ENCODE results near the gene HELT. TPM values are rescaled to one million over a fixed set of nuclear protein-coding genes. Genes with fewer than 3 reads are reported as not detected.
"Not testable (repeated sequence)": the region's sequence is repeated elsewhere in the genome, so short reads cannot be mapped to it uniquely, and the experiment has no call there.

Gene HELT
- total and polyA plus RNA-seq, 10 of the 15 experiments (the other 5 are each of a cell fraction or from before 2014, with no cell fraction given) = not detected

- ChIA-PET SMC1A (ENCODE audit: uncharacterized antibody, unreplicated experiment) (no interaction called here), CTCF (no interaction called here), RAD21 (ENCODE audit: unreplicated experiment) (no interaction called here), POLR2A (no interaction called here)
- Histone ChIP-seq H3K9me3 (replicated peaks; ENCODE audit: control insufficient read depth, insufficient read depth, low read length) (no peaks in the 10 kb centered on the region; the same call in 2 of the 3 replicates), H3K36me3 (ENCODE audit: control insufficient read depth in 2 of 2, insufficient read depth in 2 of 2, low read length in 1 of 2) (no peaks in the 10 kb centered on the region), H3K27ac (ENCODE audit: control insufficient read depth, insufficient read depth) (no peak overlapping the region), H2AFZ (ENCODE audit: control insufficient read depth, low read depth, low read length) (no peak overlapping the region), H3K4me3 (no peak overlapping the region), H3K4me2 (ENCODE audit: control insufficient read depth, insufficient read depth) (no peak overlapping the region), H3K79me2 (ENCODE audit: control insufficient read depth, insufficient read depth, low read length) (no peaks in the 10 kb centered on the region), H3K9ac (ENCODE audit: control insufficient read depth, insufficient read depth, low read length) (no peak overlapping the region), H3K4me1 (ENCODE audit: control insufficient read depth, insufficient read depth, low read length) (no peaks in the 10 kb centered on the region), H3K27me3 (replicated peaks in 1 of 2; ENCODE audit: control insufficient read depth in 2 of 2, insufficient read depth in 2 of 2, low read length in 1 of 2) (no peaks in the 10 kb centered on the region), H4K20me1 (ENCODE audit: control insufficient read depth, insufficient read depth) (no peaks in the 10 kb centered on the region)
- intact Hi-C loops (cut with micrococcal nuclease; ENCODE audit: unreplicated experiment) = no loop called here
- BruUV-seq (replicated peaks) = no TSS peak
- in situ Hi-C loops (cut with MboI) = no loop called here
- FAIRE-seq (no peak), ATAC-seq (no peak), DNase-seq (ENCODE audit: low read depth, low spot score) (no peak)
- TF ChIP-seq ESRRA (IDR thresholded peaks at IDR 0.05; ENCODE audit: low read length) = no peak
- 64% methylated on average over 7 of the region's 7 CpGs for WGBS (ENCODE audit: insufficient coverage, insufficient replicate concordance, low lambda C conversion rate, missing lambda C conversion rate)
These were observed 45.3 kb upstream of the HELT start for GRCh38 chr4:184972991-184973390.

GRCh38 chr4:184976348-184976747 is 41.9 kb upstream of the HELT start:
- H3K4me2 ChIP-seq (ENCODE audit: control insufficient read depth, insufficient read depth); ATAC-seq; intact Hi-C loops (cut with micrococcal nuclease; ENCODE audit: unreplicated experiment); in situ Hi-C loops (cut with MboI); H3K79me2 ChIP-seq (ENCODE audit: control insufficient read depth, insufficient read depth, low read length); H3K9me3 ChIP-seq (replicated peaks; ENCODE audit: control insufficient read depth, insufficient read depth, low read length); DNase-seq (ENCODE audit: low read depth, low spot score); CTCF ChIA-PET; POLR2A ChIA-PET; H4K20me1 ChIP-seq (ENCODE audit: control insufficient read depth, insufficient read depth); H2AFZ ChIP-seq (ENCODE audit: control insufficient read depth, low read depth, low read length); H3K27me3 ChIP-seq (replicated peaks in 1 of 2; ENCODE audit: control insufficient read depth in 2 of 2, insufficient read depth in 2 of 2, low read length in 1 of 2); FAIRE-seq; SMC1A ChIA-PET (ENCODE audit: uncharacterized antibody, unreplicated experiment); H3K4me3 ChIP-seq; H3K9ac ChIP-seq (ENCODE audit: control insufficient read depth, insufficient read depth, low read length); H3K27ac ChIP-seq (ENCODE audit: control insufficient read depth, insufficient read depth); H3K4me1 ChIP-seq (ENCODE audit: control insufficient read depth, insufficient read depth, low read length); BruUV-seq (replicated peaks); RAD21 ChIA-PET (ENCODE audit: unreplicated experiment); H3K36me3 ChIP-seq (ENCODE audit: control insufficient read depth in 2 of 2, insufficient read depth in 2 of 2, low read length in 1 of 2): not testable (repeated sequence)
- 44% methylated on average over 2 of the region's 2 CpGs for WGBS (ENCODE audit: insufficient coverage, insufficient replicate concordance, low lambda C conversion rate, missing lambda C conversion rate)

Measured in GM12878 (cell line).